Natural killer cell (primary cell): Measurements from ENCODE around the gene GREB1. TPM values are rescaled to one million over a fixed set of nuclear protein-coding genes. Genes with fewer than 3 reads are reported as not detected.

ENCODE experiments used
- ATAC-seq, 3 donors: fragments of 150-1000 bp in 2 of 3; fragments of 200-7000 bp in 1 of 3; cut with Tn5 transposase; 1 replicate in 1 of 3; 2 replicates in 2 of 3; pipeline ENCODE4 v1.10.0; 2021; ENCODE audit warnings: mild to moderate bottlenecking in 2 of 3, moderate library complexity in 2 of 3
- DNase-seq, 2 donors: peaks; one replicate each; pipeline versions ENCODE4 v3.0.0 to v3.0.0-alpha.2; 2013 to 2021; ENCODE audit warnings: mixed read lengths in 1 of 2
- H3K27ac ChIP-seq: one replicate; pipeline ENCODE4 v1.5.1; 2013; ENCODE audit warnings: mild to moderate bottlenecking, low read length
- H3K27me3 ChIP-seq: one replicate; pipeline ENCODE4 v1.6.1; 2013; ENCODE audit warnings: low read length; ENCODE audit not compliant: control insufficient read depth, insufficient read depth
- H3K36me3 ChIP-seq: one replicate; pipeline ENCODE4 v1.6.1; 2013; ENCODE audit warnings: low read length; ENCODE audit not compliant: control insufficient read depth, insufficient read depth
- H3K4me1 ChIP-seq: one replicate; pipeline ENCODE4 v1.6.1; 2013; ENCODE audit warnings: low read length; ENCODE audit not compliant: control insufficient read depth, insufficient read depth
- H3K4me3 ChIP-seq: one replicate; pipeline ENCODE4 v1.5.1; 2013; ENCODE audit warnings: low read length
- H3K9me3 ChIP-seq: one replicate; pipeline ENCODE4 v1.6.1; 2013; ENCODE audit warnings: low read length; ENCODE audit not compliant: control insufficient read depth, insufficient read depth
- H3K27ac Mint-ChIP-seq, 2 donors: one replicate each; pipeline ENCODE4 v1.8.0; 2022; ENCODE audit warnings: mild to moderate bottlenecking in 2 of 2, mixed read lengths in 2 of 2, moderate library complexity in 1 of 2
- H3K27me3 Mint-ChIP-seq, 2 donors: one replicate each; pipeline ENCODE4 v1.8.0; 2022; ENCODE audit warnings: low read depth in 2 of 2, mixed read lengths in 2 of 2
- H3K36me3 Mint-ChIP-seq: one replicate; pipeline ENCODE4 v1.8.0; 2022; ENCODE audit warnings: mixed read lengths
- H3K4me1 Mint-ChIP-seq, 2 donors: one replicate each; pipeline ENCODE4 v1.8.0; 2022; ENCODE audit warnings: mixed read lengths in 2 of 2
- H3K4me3 Mint-ChIP-seq: one replicate; pipeline ENCODE4 v1.8.0; 2022; ENCODE audit warnings: mild to moderate bottlenecking, moderate library complexity, mixed read lengths
- H3K9me3 Mint-ChIP-seq, 2 donors: one replicate each; pipeline ENCODE4 v1.8.0; 2022; ENCODE audit warnings: mixed read lengths in 2 of 2
- whole genome bisulfite sequencing: methylation state at CpG from one replicate; pipeline ENCODE4 v1.1.7; 2013; ENCODE audit warnings: missing lambda C conversion rate; ENCODE audit not compliant: insufficient coverage; 5-methylcytosine and 5-hydroxymethylcytosine counted together
- intact Hi-C: fragments of 100-400 bp; cut with micrococcal nuclease; formaldehyde crosslinking; loops from one replicate; pipeline ENCODE4 v1.14.2; 2022
- total RNA-seq, 4 donors: library from RNA; stranded (reverse); fragments of 120-200 nt in 1 of 4; gene quantifications; one replicate each; pipeline versions ENCODE4 v1.2.3 to v1.2.4, GENCODE V29; 2013 to 2022
- TF ChIP-seq, protein P1 (sequence below): fragments of 200-600 bp; IDR thresholded peaks from one replicate; pipeline ENCODE4 v1.8.0; 2022; ENCODE audit warnings: antibody characterized with exemption

The GREB1 gene
- total RNA-seq, 3 donors from 2014 or later (not counting 1 experiment from before 2014, with no cell fraction given): 0.85 to 2.5 (median 2.4) TPM

DNA sequence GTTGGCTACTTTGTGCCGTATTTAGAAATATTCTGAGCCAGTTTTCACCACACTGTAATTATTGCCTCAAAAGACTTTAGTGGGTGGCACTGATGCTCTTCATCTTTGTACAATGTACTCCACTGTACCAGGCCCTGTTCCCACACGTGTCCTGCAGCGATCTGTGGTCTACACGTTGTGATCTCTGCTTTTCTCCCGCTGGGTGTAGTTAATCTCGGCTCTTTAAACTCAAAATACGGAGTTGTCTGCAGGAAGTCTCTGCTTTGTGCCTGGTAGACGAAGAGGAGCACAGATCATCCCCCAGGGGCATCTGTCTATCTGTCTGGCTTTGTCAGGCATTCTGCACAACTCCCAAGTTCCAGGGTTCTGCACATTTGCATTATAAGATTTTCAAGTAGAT lies 12.1 kb upstream of the GREB1 start:
- intact Hi-C loops: no loop called here
- no peaks in the 10 kb centered on the region for H3K4me1 ChIP-seq
- H3K9me3 ChIP-seq: no peaks in the 10 kb centered on the region
- Mint-ChIP-seq H3K36me3 (no peaks in the 10 kb centered on the region), H3K9me3 (peaks cover 0 to 3% of the 10 kb centered on the region in 2 donors), H3K27ac (no peak overlapping the region), H3K27me3 (peaks cover 5 to 7% of the 10 kb centered on the region in 2 donors), H3K4me3 (no peak overlapping the region), H3K4me1 (no peaks in the 10 kb centered on the region)
- TF ChIP-seq, protein P1, sequence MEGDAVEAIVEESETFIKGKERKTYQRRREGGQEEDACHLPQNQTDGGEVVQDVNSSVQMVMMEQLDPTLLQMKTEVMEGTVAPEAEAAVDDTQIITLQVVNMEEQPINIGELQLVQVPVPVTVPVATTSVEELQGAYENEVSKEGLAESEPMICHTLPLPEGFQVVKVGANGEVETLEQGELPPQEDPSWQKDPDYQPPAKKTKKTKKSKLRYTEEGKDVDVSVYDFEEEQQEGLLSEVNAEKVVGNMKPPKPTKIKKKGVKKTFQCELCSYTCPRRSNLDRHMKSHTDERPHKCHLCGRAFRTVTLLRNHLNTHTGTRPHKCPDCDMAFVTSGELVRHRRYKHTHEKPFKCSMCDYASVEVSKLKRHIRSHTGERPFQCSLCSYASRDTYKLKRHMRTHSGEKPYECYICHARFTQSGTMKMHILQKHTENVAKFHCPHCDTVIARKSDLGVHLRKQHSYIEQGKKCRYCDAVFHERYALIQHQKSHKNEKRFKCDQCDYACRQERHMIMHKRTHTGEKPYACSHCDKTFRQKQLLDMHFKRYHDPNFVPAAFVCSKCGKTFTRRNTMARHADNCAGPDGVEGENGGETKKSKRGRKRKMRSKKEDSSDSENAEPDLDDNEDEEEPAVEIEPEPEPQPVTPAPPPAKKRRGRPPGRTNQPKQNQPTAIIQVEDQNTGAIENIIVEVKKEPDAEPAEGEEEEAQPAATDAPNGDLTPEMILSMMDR: no peak
- no peaks in the 10 kb centered on the region for H3K36me3 ChIP-seq
- H3K27ac ChIP-seq: no peak overlapping the region
- no peaks in the 10 kb centered on the region for H3K27me3 ChIP-seq
- DNase-seq (no peak), ATAC-seq (no peak)
- no peak overlapping the region for H3K4me3 ChIP-seq
- 79% methylated on average over 8 of the region's 8 CpGs for WGBS

DNA sequence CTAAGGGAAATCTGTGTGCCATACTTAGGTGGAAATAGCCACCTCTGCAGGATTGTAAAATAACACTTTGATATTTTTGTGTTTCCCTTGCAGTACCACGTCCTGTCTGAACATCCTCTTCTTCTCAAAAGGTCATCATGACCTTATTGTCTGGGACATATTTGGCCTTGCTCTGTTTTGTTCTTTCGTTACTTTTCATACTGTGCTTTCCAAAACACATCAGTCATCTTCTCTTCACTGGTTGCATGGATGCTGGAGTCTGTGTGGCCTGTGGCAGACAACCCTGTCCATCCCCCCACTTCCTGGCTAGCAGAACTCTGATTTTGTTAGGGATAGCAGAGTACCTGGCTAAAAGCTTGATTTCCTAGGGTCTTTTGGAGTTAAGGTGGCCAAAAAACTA lies 9.4 kb upstream of the GREB1 start:
- no peak overlapping the region for H3K27ac Mint-ChIP-seq
- H3K4me3 ChIP-seq: no peak overlapping the region
- H3K4me3 Mint-ChIP-seq: no peak overlapping the region
- H3K4me1 Mint-ChIP-seq: no peaks in the 10 kb centered on the region
- no peak overlapping the region for H3K27ac ChIP-seq
- ATAC-seq (no peak), DNase-seq (no peak)
- H3K9me3 Mint-ChIP-seq: peaks cover 0 to 3% of the 10 kb centered on the region in 2 donors
- no peaks in the 10 kb centered on the region for H3K27me3 ChIP-seq
- H3K27me3 Mint-ChIP-seq: peaks cover 15 to 28% of the 10 kb centered on the region in 2 donors
- intact Hi-C loops: no loop called here
- no peaks in the 10 kb centered on the region for H3K36me3 Mint-ChIP-seq
- TF ChIP-seq, protein P1: no peak
- WGBS: 45% methylated on average over 2 of the region's 2 CpGs
- H3K36me3 ChIP-seq: no peaks in the 10 kb centered on the region
- H3K4me1 ChIP-seq: no peaks in the 10 kb centered on the region
- no peaks in the 10 kb centered on the region for H3K9me3 ChIP-seq

DNA sequence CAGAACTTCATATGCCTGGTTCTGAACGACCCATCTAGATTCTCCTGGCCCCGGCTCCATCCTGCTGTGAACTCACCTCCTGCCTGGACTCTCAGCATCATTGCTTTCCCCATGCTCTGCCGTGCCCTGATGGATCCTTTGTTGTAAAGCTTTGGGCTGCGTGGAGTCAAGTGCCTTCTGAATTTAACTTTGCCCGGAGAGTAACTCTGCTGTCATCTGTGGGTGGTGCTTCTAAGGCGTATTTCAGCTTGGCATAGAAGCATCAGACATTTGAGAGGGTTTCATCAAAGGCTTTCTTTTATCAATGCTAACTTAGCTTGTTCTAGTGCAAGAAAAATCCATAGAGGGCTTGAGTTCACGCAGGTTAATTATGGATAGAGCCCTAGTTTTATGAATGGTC lies 8.1 kb upstream of the GREB1 start:
- WGBS: 96% methylated on average over 7 of the region's 7 CpGs
- H3K9me3 ChIP-seq: no peaks in the 10 kb centered on the region

DNA sequence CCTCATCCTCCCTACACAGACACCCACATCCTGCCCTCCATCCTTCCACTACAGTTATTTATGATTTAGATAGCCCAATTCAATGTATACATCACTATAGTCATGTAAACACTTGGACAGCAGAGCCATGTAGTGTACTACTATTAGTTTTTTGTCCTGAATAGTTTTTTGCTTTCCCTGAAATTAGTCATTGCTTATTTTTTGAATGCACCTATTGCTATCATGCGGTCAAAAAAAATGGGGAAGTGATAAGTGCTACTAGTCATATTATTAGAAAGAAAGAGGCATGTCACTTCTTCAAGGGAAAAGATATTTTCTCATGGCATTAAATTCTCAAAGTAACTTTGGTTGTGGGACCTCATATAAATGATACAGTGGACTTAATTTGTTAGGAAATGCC lies 6.8 kb upstream of the GREB1 start:
- no peak for DNase-seq
- Mint-ChIP-seq H3K27me3 (peaks cover 19 to 33% of the 10 kb centered on the region in 2 donors), H3K36me3 (no peaks in the 10 kb centered on the region), H3K27ac (no peak overlapping the region), H3K4me3 (no peak overlapping the region), H3K4me1 (no peaks in the 10 kb centered on the region), H3K9me3 (peaks cover 0 to 3% of the 10 kb centered on the region in 2 donors)
- Histone ChIP-seq H3K27ac (no peak overlapping the region), H3K27me3 (no peaks in the 10 kb centered on the region), H3K4me3 (no peak overlapping the region), H3K36me3 (no peaks in the 10 kb centered on the region), H3K4me1 (no peaks in the 10 kb centered on the region), H3K9me3 (no peaks in the 10 kb centered on the region)
- intact Hi-C loops: no loop called here
- ATAC-seq: no peak
- 88% methylated on average over 1 of the region's 1 CpG for WGBS
- TF ChIP-seq, protein P1: no peak

More for the DNA sequence above, 8.1 kb upstream of the GREB1 start:
- Histone ChIP-seq H3K27me3 (no peaks in the 10 kb centered on the region), H3K27ac (no peak overlapping the region), H3K36me3 (no peaks in the 10 kb centered on the region), H3K4me3 (no peak overlapping the region), H3K4me1 (no peaks in the 10 kb centered on the region)
- no peaks in the 10 kb centered on the region for H3K36me3 Mint-ChIP-seq
- intact Hi-C loops: no loop called here
- no peak overlapping the region for H3K4me3 Mint-ChIP-seq
- H3K27me3 Mint-ChIP-seq: peaks cover 15 to 29% of the 10 kb centered on the region in 2 donors
- ATAC-seq (no peak), DNase-seq (no peak)
- peaks cover 0 to 3% of the 10 kb centered on the region in 2 donors for H3K9me3 Mint-ChIP-seq
- H3K27ac Mint-ChIP-seq: no peak overlapping the region
- TF ChIP-seq, protein P1: no peak
- no peaks in the 10 kb centered on the region for H3K4me1 Mint-ChIP-seq
